T47D (cell line): ENCODE measurements around the gene SRGAP1.
A peak's percentile ranks its signal among the peaks of the same experiment; 100 is the strongest.

Experiments used
- DNase-seq, 2 experiments: peaks; one replicate each; pipeline versions ENCODE4 v3.0.0 to v3.0.0-alpha.2; 2011 to 2012; ENCODE audit warnings: low read depth in 1 of 2, low spot score in 1 of 2
- JUND ChIP-seq: IDR thresholded peaks from 2 replicates; pipeline ENCODE4 v1.6.1; 2012; ENCODE audit warnings: low read depth
- in situ Hi-C: cut with HindIII; loops from 2 replicates; pipeline ENCODE4 v1.10.0; 2016; ENCODE audit warnings: low sequenced_read_pairs, low pct_unique_long_range_greater_than_20kb

The SRGAP1 gene

GRCh38 chr12:63963868-63964267 lies 119.4 kb downstream of the SRGAP1 start:
- TF ChIP-seq JUND, result no peak
- no peak for DNase-seq
- in situ Hi-C loops, result no loop called here

GRCh38 chr12:63964301-63964700 lies 119.8 kb downstream of the SRGAP1 start:
- TF ChIP-seq JUND, result no peak
- no peak for DNase-seq
- in situ Hi-C loops, result no loop called here

- in situ Hi-C loops, result no loop called here
- TF ChIP-seq JUND, result no peak
- no peak for DNase-seq
These were observed 121.6 kb downstream of the SRGAP1 start for GRCh38 chr12:63965936-63966605.

- TF ChIP-seq JUND, result no peak
- in situ Hi-C loops, result no loop called here
- no peak for DNase-seq
These were observed 122.1 kb downstream of the SRGAP1 start for GRCh38 chr12:63966606-63966975.

- no peak for DNase-seq
- no peak for TF ChIP-seq JUND
- in situ Hi-C loops, result no loop called here
These were observed 123.1 kb downstream of the SRGAP1 start for GRCh38 chr12:63967358-63968145.

GRCh38 chr12:63968673-63969072 lies 124.2 kb downstream of the SRGAP1 start:
- in situ Hi-C loops, result no loop called here
- DNase-seq, result no peak
- TF ChIP-seq JUND, result no peak

- in situ Hi-C loops, result no loop called here
- DNase-seq, result no peak
- no peak for TF ChIP-seq JUND
These were observed 132.4 kb downstream of the SRGAP1 start for GRCh38 chr12:63976902-63977395.

- in situ Hi-C loops, result no loop called here
- DNase-seq, result no peak
- TF ChIP-seq JUND, result no peak
These were observed 132.9 kb downstream of the SRGAP1 start for GRCh38 chr12:63977441-63977840.

GRCh38 chr12:63978519-63978918 lies 134.0 kb downstream of the SRGAP1 start:
- peak in 1 of 2 experiments; percentile 7 for DNase-seq
- in situ Hi-C loops, result no loop called here
- no peak for TF ChIP-seq JUND

GRCh38 chr12:63980211-63980610 lies 135.7 kb downstream of the SRGAP1 start:
- DNase-seq, result no peak
- no peak for TF ChIP-seq JUND
- in situ Hi-C loops, result no loop called here

GRCh38 chr12:63981343-63981742 lies 136.8 kb downstream of the SRGAP1 start:
- in situ Hi-C loops, result no loop called here
- no peak for TF ChIP-seq JUND
- no peak for DNase-seq

GRCh38 chr12:63982604-63983295 lies 138.2 kb downstream of the SRGAP1 start:
- in situ Hi-C loops, result no loop called here
- no peak for DNase-seq

GRCh38 chr12:63985456-63985855 lies 141.0 kb downstream of the SRGAP1 start:
- TF ChIP-seq JUND, result no peak
- in situ Hi-C loops, result no loop called here
- no peak for DNase-seq

More at GRCh38 chr12:63982604-63983295, 138.2 kb downstream of the SRGAP1 start:
- TF ChIP-seq JUND, result no peak
